DOHH2 (cell line): ENCODE data around the gene AUTS2.

Experiments
- H3F3A ChIP-seq: fragments of 200-600 bp; sonication (generic), shearing (Covaris generic); 2 replicates; pipeline ENCODE4 v1.6.0; 2016; ENCODE audit warnings: antibody characterized with exemption, mild to moderate bottlenecking; ENCODE audit not compliant: control insufficient read depth, insufficient read depth
- H3K27ac ChIP-seq: fragments of 200-600 bp; sonication (generic); 2 replicates; pipeline ENCODE4 v1.5.1; 2014; ENCODE audit warnings: low read depth, mild to moderate bottlenecking, low read length, moderate library complexity
- H3K27me3 ChIP-seq: fragments of 200-600 bp; sonication (generic); 2 replicates; pipeline ENCODE4 v1.6.1; 2014; ENCODE audit warnings: mild to moderate bottlenecking, low read length, mixed read lengths; ENCODE audit not compliant: control insufficient read depth
- H3K36me3 ChIP-seq: fragments of 200-600 bp; sonication (generic); 2 replicates; pipeline ENCODE4 v1.6.1; 2014; ENCODE audit warnings: mild to moderate bottlenecking, low read length, moderate library complexity, mixed read lengths; ENCODE audit not compliant: control insufficient read depth
- H3K4me1 ChIP-seq: fragments of 200-600 bp; sonication (generic); 2 replicates; pipeline ENCODE4 v1.6.1; 2014; ENCODE audit warnings: mild to moderate bottlenecking, low read length, mixed read lengths; ENCODE audit not compliant: control insufficient read depth
- H3K4me2 ChIP-seq: fragments of 200-600 bp; sonication (generic); 2 replicates; pipeline ENCODE4 v1.6.0; 2014; ENCODE audit warnings: mild to moderate bottlenecking, low read length, moderate library complexity
- H3K4me3 ChIP-seq: fragments of 200-600 bp; sonication (generic); 2 replicates; pipeline ENCODE4 v1.5.1; 2014; ENCODE audit warnings: mild to moderate bottlenecking, low read length, mixed read lengths
- H3K79me2 ChIP-seq: fragments of 200-600 bp; sonication (generic); 2 replicates; pipeline ENCODE4 v1.6.1; 2014; ENCODE audit warnings: mild to moderate bottlenecking, low read length, mixed read lengths; ENCODE audit not compliant: control insufficient read depth
- H3K9me2 ChIP-seq: fragments of 200-600 bp; sonication (generic); replicated peaks from 2 replicates; pipeline ENCODE4 v1.6.1; 2014; ENCODE audit warnings: mild to moderate bottlenecking, low read length, mixed read lengths; ENCODE audit not compliant: control insufficient read depth
- H3K9me3 ChIP-seq: fragments of 200-600 bp; sonication (generic); 2 replicates; pipeline ENCODE4 v1.6.1; 2014; ENCODE audit warnings: antibody characterized with exemption, low read length, mixed read lengths; ENCODE audit not compliant: control insufficient read depth, insufficient read depth
- H4K20me1 ChIP-seq: fragments of 200-600 bp; sonication (generic); 2 replicates; pipeline ENCODE4 v1.6.0; 2014; ENCODE audit warnings: low read depth, mild to moderate bottlenecking, antibody characterized with exemption, low read length, moderate library complexity; ENCODE audit not compliant: control insufficient read depth, insufficient read depth
- CTCF ChIP-seq: fragments of 200-600 bp; sonication (generic); IDR thresholded peaks from one replicate; pipeline ENCODE4 v1.5.1; 2014; ENCODE audit warnings: antibody characterized with exemption, mild to moderate bottlenecking, low read depth, low read length; ENCODE audit not compliant: poor library complexity, severe bottlenecking
- EZH2phosphoT487 ChIP-seq: fragments of 200-600 bp; sonication (generic); IDR thresholded peaks from 2 replicates; pipeline ENCODE4 v1.6.1; 2017; ENCODE audit warnings: borderline replicate concordance, mild to moderate bottlenecking, antibody characterized with exemption, low read length, moderate library complexity, mixed read lengths

The AUTS2 gene

GRCh38 chr7:69889976-69890351 is 291.7 kb downstream of the AUTS2 start:
- peak overlapping the region; percentile 73 for H3K27ac ChIP-seq

GRCh38 chr7:69892790-69893189 is 294.5 kb downstream of the AUTS2 start:
- Histone ChIP-seq H3K27me3 (no peaks in the 10 kb centered on the region), H3K9me2 (no peaks in the 10 kb centered on the region), H3F3A (0 out of 2 replicates have a peak, but pooled peaks cover 4% of the 10 kb centered on the region), H3K27ac (no peak overlapping the region), H3K36me3 (no peaks in the 10 kb centered on the region), H3K4me2 (no peak overlapping the region), H3K4me3 (no peak overlapping the region), H3K9me3 (no peaks in the 10 kb centered on the region), H3K4me1 (peaks cover 72% of the 10 kb centered on the region), H3K79me2 (peaks cover 85% of the 10 kb centered on the region), H4K20me1 (0 out of 2 replicates have a peak, but pooled peaks cover 4% of the 10 kb centered on the region)
- TF ChIP-seq CTCF (peak; percentile 46), EZH2phosphoT487 (no peak)

More at GRCh38 chr7:69889976-69890351, 291.7 kb downstream of the AUTS2 start:
- peaks cover 75% of the 10 kb centered on the region for H3K79me2 ChIP-seq
- no peaks in the 10 kb centered on the region for H3K36me3 ChIP-seq
- H3K4me1 ChIP-seq = peaks cover 64% of the 10 kb centered on the region
- 0 out of 2 replicates have a peak, but pooled peaks cover 4% of the 10 kb centered on the region for H4K20me1 ChIP-seq
- no peaks in the 10 kb centered on the region for H3K9me2 ChIP-seq
- peak overlapping the region; percentile 62 for H3K4me3 ChIP-seq
- 0 out of 2 replicates have a peak, but pooled peaks cover 9% of the 10 kb centered on the region for H3F3A ChIP-seq
- H3K9me3 ChIP-seq = no peaks in the 10 kb centered on the region
- no peaks in the 10 kb centered on the region for H3K27me3 ChIP-seq
- TF ChIP-seq EZH2phosphoT487 = no peak
- TF ChIP-seq CTCF = no peak
- H3K4me2 ChIP-seq = peak overlapping the region; percentile 80

- Histone ChIP-seq H3K79me2 (peaks cover 86% of the 10 kb centered on the region), H4K20me1 (0 out of 2 replicates have a peak, but pooled peaks cover 4% of the 10 kb centered on the region), H3F3A (0 out of 2 replicates have a peak, but pooled peaks cover 4% of the 10 kb centered on the region), H3K9me3 (no peaks in the 10 kb centered on the region), H3K27me3 (no peaks in the 10 kb centered on the region), H3K9me2 (no peaks in the 10 kb centered on the region), H3K4me2 (no peak overlapping the region), H3K4me3 (no peak overlapping the region), H3K27ac (no peak overlapping the region), H3K4me1 (peaks cover 75% of the 10 kb centered on the region), H3K36me3 (no peaks in the 10 kb centered on the region; the same call in 1 of the 2 replicates)
- TF ChIP-seq CTCF (peak; percentile 70), EZH2phosphoT487 (no peak)
Observed at GRCh38 chr7:69893906-69894305, 295.6 kb downstream of the AUTS2 start.
